SU-DHL-6 (cell line): ENCODE data around the gene SLC35F5.
"Not testable (repeated sequence)": the region's sequence is repeated elsewhere in the genome, so short reads cannot be mapped to it uniquely, and the experiment has no call there.

Experiments used
- H2AFZ ChIP-seq: fragments of 200-600 bp; sonication (generic); 2 replicates; pipeline ENCODE4 v1.6.1; 2014; ENCODE audit warnings: low read depth, mild to moderate bottlenecking, moderate library complexity, mixed read lengths, antibody characterized with exemption, low read length; ENCODE audit not compliant: severe bottlenecking
- H3F3A ChIP-seq: fragments of 200-600 bp; shearing (Covaris generic); 2 replicates; pipeline ENCODE4 v1.6.0; 2016; ENCODE audit warnings: antibody characterized with exemption, mild to moderate bottlenecking; ENCODE audit not compliant: insufficient read depth
- H3K27ac ChIP-seq: fragments of 200-600 bp; sonication (generic); 2 replicates; pipeline ENCODE4 v1.5.1; 2016; ENCODE audit warnings: low read depth, mild to moderate bottlenecking, low read length, moderate library complexity, mixed read lengths
- H3K27me3 ChIP-seq: fragments of 200-600 bp; sonication (generic), shearing (Covaris generic); 2 replicates; pipeline ENCODE4 v1.6.0; 2014; ENCODE audit warnings: mild to moderate bottlenecking, low read length
- H3K36me3 ChIP-seq: fragments of 200-600 bp; sonication (generic); 2 replicates; pipeline ENCODE4 v1.6.1; 2014; ENCODE audit warnings: mild to moderate bottlenecking, low read length, mixed read lengths
- H3K4me2 ChIP-seq: fragments of 300-600, 200-600 bp; shearing (Covaris generic), sonication (generic); 2 replicates; pipeline ENCODE4 v1.6.0; 2014; ENCODE audit warnings: low read length, low read depth, mild to moderate bottlenecking; ENCODE audit not compliant: poor library complexity, severe bottlenecking
- H3K4me3 ChIP-seq: fragments of 200-600 bp; sonication (generic); 2 replicates; pipeline ENCODE4 v1.5.1; 2014; ENCODE audit warnings: antibody characterized with exemption, low read length, mild to moderate bottlenecking, mixed read lengths; ENCODE audit not compliant: insufficient read depth, poor library complexity, severe bottlenecking
- H3K79me2 ChIP-seq: fragments of 200-600 bp; sonication (generic); 2 replicates; pipeline ENCODE4 v1.6.1; 2014; ENCODE audit warnings: mild to moderate bottlenecking, low read length, moderate library complexity; ENCODE audit not compliant: insufficient read depth
- H3K9ac ChIP-seq: fragments of 200-600 bp; sonication (generic); 2 replicates; pipeline ENCODE4 v1.7.0; 2014; ENCODE audit warnings: mild to moderate bottlenecking, low read length
- H3K9me2 ChIP-seq: fragments of 200-600 bp; sonication (generic); replicated peaks from 2 replicates; pipeline ENCODE4 v1.6.1; 2014; ENCODE audit warnings: low read length; ENCODE audit not compliant: insufficient read depth
- H3K9me3 ChIP-seq: fragments of 200-600 bp; sonication (generic); 2 replicates; pipeline ENCODE4 v1.6.1; 2014; ENCODE audit warnings: low read length, mixed read lengths; ENCODE audit not compliant: insufficient read depth
- H4K20me1 ChIP-seq: fragments of 200-600 bp; sonication (generic); 2 replicates; pipeline ENCODE4 v1.6.1; 2014; ENCODE audit warnings: low read depth, mild to moderate bottlenecking, antibody characterized with exemption, low read length, moderate library complexity, mixed read lengths

Gene SLC35F5

GRCh38 chr2:113663285-113664060 lies 93.0 kb downstream of the SLC35F5 start:
- H3K9me2 ChIP-seq, H3K27ac ChIP-seq, H2AFZ ChIP-seq, H4K20me1 ChIP-seq, H3K4me2 ChIP-seq, H3K79me2 ChIP-seq, H3F3A ChIP-seq, H3K4me3 ChIP-seq, H3K27me3 ChIP-seq, H3K9ac ChIP-seq, H3K9me3 ChIP-seq, H3K36me3 ChIP-seq: not testable (repeated sequence)
